ENCODE measurements around the gene ZDHHC19. TPM values are rescaled to one million over a fixed set of nuclear protein-coding genes. Genes with fewer than 3 reads are reported as not detected.
"Not testable (repeated sequence)": the region's sequence is repeated elsewhere in the genome, so short reads cannot be mapped to it uniquely, and the experiment has no call there.

Gene ZDHHC19
- total RNA-seq, 4 donors from 2014 or later: not detected

- intact Hi-C loops (cut with DNase I): no loop called here
- no peak overlapping the region for H3K4me3 ChIP-seq (replicated peaks in 1 of 3)
- no peak overlapping the region for H3K27ac ChIP-seq
- DNase-seq: no peak
- H3K27me3 ChIP-seq: no peaks in the 10 kb centered on the region
- 89% methylated on average over 9 of the region's 9 CpGs for WGBS, 2 donors
- no peaks in the 10 kb centered on the region for H3K36me3 ChIP-seq
- no peaks in the 10 kb centered on the region for H3K9me3 ChIP-seq
- TF ChIP-seq POLR2A (IDR thresholded peaks at IDR 0.05): no peak
- TF ChIP-seq, protein P1, sequence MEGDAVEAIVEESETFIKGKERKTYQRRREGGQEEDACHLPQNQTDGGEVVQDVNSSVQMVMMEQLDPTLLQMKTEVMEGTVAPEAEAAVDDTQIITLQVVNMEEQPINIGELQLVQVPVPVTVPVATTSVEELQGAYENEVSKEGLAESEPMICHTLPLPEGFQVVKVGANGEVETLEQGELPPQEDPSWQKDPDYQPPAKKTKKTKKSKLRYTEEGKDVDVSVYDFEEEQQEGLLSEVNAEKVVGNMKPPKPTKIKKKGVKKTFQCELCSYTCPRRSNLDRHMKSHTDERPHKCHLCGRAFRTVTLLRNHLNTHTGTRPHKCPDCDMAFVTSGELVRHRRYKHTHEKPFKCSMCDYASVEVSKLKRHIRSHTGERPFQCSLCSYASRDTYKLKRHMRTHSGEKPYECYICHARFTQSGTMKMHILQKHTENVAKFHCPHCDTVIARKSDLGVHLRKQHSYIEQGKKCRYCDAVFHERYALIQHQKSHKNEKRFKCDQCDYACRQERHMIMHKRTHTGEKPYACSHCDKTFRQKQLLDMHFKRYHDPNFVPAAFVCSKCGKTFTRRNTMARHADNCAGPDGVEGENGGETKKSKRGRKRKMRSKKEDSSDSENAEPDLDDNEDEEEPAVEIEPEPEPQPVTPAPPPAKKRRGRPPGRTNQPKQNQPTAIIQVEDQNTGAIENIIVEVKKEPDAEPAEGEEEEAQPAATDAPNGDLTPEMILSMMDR (IDR thresholded peaks at IDR 0.05): no peak
- no peaks in the 10 kb centered on the region for H3K4me1 ChIP-seq
These were observed 35.5 kb downstream of the ZDHHC19 start for GRCh38 chr3:196175722-196176121.

GRCh38 chr3:196175116-196175625, 36.0 kb downstream of the ZDHHC19 start:
- DNase-seq: no peak
- Histone ChIP-seq H3K9me3 (no peaks in the 10 kb centered on the region), H3K36me3 (no peaks in the 10 kb centered on the region), H3K27ac (no peak overlapping the region), H3K27me3 (no peaks in the 10 kb centered on the region), H3K4me3 (replicated peaks in 1 of 3) (no peak overlapping the region), H3K4me1 (no peaks in the 10 kb centered on the region)
- intact Hi-C loops (cut with DNase I): no loop called here
- 82% methylated on average over 19 of the region's 19 CpGs for WGBS, 2 donors
- TF ChIP-seq, protein P1 (IDR thresholded peaks at IDR 0.05): no peak
- no peak for TF ChIP-seq POLR2A (IDR thresholded peaks at IDR 0.05)

DNA sequence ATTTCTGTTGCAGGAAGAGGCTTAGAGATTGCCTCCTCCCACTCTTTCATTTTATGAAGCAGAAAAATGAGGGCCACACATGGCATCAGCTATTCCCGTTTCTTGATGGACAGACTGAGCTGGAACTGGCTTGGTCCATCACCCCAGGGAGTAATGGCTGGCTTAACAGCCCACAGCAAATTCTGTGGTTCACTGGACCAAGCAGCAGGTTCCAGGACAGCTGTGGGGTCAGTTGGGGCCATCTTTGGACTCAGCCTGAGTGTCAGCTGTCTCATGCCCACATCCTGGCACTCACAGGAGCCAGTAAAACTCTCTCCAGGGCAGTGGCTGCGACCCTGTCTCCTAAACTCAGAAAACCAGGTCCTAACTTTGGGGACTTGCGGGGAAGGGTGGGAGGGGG, 36.5 kb downstream of the ZDHHC19 start:
- H3K4me1 ChIP-seq: no peaks in the 10 kb centered on the region
- no peak overlapping the region for H3K4me3 ChIP-seq (replicated peaks in 1 of 3)
- no peaks in the 10 kb centered on the region for H3K27me3 ChIP-seq
- H3K27ac ChIP-seq: no peak overlapping the region
- intact Hi-C loops (cut with DNase I): no loop called here
- WGBS, 2 donors: 90 to 92% methylated on average over 3 of the region's 3 CpGs
- H3K36me3 ChIP-seq: no peaks in the 10 kb centered on the region
- DNase-seq: no peak
- no peaks in the 10 kb centered on the region for H3K9me3 ChIP-seq
- no peak for TF ChIP-seq POLR2A (IDR thresholded peaks at IDR 0.05)
- TF ChIP-seq, protein P1 (IDR thresholded peaks at IDR 0.05): no peak

GRCh38 chr3:196170296-196170695, 40.9 kb downstream of the ZDHHC19 start:
- 95% methylated on average over 12 of the region's 12 CpGs for WGBS, 2 donors
- H3K36me3 ChIP-seq; H3K27me3 ChIP-seq; H3K4me3 ChIP-seq (replicated peaks in 1 of 3); intact Hi-C loops (cut with DNase I); H3K27ac ChIP-seq; H3K4me1 ChIP-seq; H3K9me3 ChIP-seq; DNase-seq: not testable (repeated sequence)

DNA sequence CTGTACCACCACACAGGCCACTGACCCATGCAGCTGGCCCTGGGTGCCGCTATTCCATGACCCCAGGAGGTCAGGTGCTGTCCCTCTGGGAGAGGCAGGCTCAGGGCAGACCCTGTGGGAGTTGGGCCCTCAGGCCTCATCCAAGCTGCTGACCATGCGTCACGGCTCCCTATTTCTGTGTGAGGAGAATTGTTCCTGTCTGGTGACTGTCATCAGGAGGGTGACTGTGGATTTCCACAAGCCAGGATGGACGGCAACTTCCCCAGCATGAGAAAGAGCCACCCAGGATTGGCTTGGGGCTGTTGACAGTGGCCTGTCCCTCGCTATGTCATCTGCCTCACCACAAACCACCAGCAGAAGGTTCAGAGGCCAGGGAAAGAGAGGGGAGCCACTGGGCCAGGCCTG, 41.4 kb downstream of the ZDHHC19 start:
- no peak for TF ChIP-seq POLR2A (IDR thresholded peaks at IDR 0.05)
- TF ChIP-seq, protein P1 (IDR thresholded peaks at IDR 0.05): no peak
- no peak overlapping the region for H3K27ac ChIP-seq
- H3K36me3 ChIP-seq: no peaks in the 10 kb centered on the region
- WGBS, 2 donors: 83 to 100% methylated on average over 5 of the region's 5 CpGs
- no peak for DNase-seq
- H3K4me1 ChIP-seq: peaks cover 0 to 3% of the 10 kb centered on the region in 2 donors
- no peak overlapping the region for H3K4me3 ChIP-seq (replicated peaks in 1 of 3)
- intact Hi-C loops (cut with DNase I): no loop called here
- no peaks in the 10 kb centered on the region for H3K27me3 ChIP-seq
- no peaks in the 10 kb centered on the region for H3K9me3 ChIP-seq

Data from thyroid gland (tissue), 4 donors.